GM12801 (cell line): ENCODE results near the gene PTPRK.

ENCODE experiments used
- TF ChIP-seq, protein P1 (sequence below): IDR thresholded peaks from one replicate; pipeline ENCODE4 v1.5.1; 2011; ENCODE audit warnings: control low read depth; ENCODE audit not compliant: insufficient read length; ENCODE audit errors: extremely low read depth

The PTPRK gene

DNA sequence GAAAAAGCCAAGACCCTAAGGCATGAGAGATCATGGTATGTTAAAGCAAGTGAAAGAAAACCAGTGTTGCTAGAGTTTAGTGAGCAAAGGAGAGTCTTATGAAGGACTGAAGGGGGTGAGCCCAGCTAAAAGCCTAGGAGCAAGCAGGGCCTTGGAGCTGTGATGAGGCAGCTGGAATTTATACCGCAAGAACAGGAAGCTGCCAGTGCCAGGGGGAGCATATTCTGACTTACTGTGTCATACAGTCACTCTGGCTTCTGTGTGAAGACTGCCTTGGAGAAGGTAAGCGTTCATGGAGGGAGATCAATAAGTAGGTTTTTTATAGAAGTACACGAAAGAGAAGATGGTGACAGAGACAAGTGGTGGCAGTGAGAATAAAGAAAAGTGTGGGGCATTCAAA is 310.6 kb downstream of the PTPRK start:
- TF ChIP-seq, protein P1, sequence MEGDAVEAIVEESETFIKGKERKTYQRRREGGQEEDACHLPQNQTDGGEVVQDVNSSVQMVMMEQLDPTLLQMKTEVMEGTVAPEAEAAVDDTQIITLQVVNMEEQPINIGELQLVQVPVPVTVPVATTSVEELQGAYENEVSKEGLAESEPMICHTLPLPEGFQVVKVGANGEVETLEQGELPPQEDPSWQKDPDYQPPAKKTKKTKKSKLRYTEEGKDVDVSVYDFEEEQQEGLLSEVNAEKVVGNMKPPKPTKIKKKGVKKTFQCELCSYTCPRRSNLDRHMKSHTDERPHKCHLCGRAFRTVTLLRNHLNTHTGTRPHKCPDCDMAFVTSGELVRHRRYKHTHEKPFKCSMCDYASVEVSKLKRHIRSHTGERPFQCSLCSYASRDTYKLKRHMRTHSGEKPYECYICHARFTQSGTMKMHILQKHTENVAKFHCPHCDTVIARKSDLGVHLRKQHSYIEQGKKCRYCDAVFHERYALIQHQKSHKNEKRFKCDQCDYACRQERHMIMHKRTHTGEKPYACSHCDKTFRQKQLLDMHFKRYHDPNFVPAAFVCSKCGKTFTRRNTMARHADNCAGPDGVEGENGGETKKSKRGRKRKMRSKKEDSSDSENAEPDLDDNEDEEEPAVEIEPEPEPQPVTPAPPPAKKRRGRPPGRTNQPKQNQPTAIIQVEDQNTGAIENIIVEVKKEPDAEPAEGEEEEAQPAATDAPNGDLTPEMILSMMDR: no peak

DNA sequence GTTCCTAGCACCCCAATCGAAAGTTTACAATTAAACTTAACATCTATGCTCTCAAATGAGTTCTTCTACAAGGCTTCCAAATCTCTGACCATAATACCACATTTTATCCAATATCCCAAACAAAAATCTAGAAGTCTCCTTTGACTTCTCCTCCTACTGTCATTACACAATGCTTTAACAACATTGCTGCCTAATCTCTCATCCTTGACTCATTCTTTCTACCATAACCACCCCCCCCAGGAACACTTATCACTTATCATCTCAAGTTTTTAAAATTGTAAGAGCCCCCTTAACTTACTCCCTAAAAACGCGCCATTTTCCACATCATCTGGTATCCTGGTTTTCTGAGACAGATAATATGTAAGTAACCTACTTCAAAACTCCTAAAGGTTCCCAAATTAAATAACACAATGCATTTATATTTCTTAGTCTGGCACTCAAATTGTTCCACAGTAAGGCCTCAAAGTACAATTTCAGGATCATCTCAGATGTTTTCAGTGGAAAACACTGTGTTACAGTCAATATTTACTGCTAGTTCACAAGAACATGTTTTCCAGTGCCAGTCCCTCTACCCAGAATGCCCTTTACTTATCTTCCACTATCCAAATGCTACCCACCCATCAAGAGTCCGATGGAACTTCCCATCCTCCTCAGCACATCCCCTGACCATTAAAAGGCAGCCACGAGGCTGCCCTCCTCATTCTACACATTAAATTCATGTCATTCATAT is 311.4 kb downstream of the PTPRK start:
- TF ChIP-seq, protein P1: no peak

- TF ChIP-seq, protein P1: no peak
Measured at GRCh38 chr6:128208078-128208477, 312.3 kb downstream of the PTPRK start.

DNA sequence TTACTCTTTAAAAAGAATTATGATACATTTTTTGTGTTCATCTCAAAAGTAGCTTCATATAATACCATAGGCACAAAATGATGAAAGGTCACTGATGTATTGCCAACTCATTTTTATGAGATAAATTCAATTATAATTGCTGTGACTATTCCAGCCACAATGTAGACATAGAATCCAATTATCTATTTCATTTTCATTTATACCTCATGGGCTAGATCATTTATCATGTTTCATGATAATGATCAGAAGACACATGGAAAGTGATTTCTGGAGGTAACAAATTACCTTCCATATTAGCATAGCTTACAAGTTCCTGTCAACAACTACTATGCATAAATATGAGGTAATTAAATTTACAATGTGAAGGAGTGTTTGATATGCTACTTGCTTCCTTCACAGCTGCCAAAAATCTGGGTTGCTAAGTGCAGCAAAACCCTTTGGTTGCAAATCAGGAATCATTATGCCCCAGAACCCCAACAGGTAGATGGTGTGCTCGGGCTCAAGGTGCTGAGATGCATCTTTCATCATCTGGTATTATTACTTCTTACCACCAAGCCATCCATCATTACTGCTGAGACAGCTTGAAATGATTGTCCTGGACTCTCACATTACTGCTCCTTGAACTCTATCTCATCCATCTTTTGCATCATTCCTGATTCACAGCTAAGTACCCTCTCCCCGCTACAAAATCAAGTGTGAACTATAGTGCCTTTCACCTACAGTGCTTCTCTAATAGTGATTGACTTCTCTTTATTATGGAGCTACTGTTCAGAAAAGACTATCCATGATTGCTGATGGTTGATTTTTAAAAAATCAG is 313.6 kb downstream of the PTPRK start:
- TF ChIP-seq, protein P1: no peak

- TF ChIP-seq, protein P1: no peak
Measured at GRCh38 chr6:128204616-128205015, 315.8 kb downstream of the PTPRK start.

DNA sequence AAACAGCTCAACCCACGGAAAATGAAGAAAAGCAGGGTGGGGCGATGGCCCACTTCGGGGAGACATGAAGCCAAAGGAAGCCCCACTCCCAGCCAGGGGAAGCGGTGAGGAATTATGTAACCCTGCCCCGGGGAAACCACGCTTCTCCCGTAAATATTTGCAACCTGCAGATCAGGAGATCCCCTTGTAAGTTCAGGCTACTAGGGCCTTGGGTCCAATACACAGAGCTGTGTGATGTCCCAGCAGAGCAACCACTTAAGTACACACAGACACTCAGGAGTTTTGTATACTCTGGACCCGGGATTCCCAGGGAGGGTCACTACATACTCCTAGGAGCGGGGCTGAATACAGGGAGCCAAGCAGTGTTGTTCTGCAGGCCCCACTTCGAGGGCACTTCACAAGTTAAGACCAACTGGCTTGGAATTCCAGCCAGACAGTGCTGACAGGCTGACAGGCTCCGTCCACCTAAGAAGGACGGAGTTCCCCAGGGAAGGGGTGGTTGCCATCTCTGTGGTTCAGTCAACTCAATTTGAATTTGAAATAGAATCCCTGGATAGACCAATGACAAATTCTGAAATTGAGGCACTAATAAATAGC is 318.1 kb downstream of the PTPRK start:
- TF ChIP-seq, protein P1: no peak

DNA sequence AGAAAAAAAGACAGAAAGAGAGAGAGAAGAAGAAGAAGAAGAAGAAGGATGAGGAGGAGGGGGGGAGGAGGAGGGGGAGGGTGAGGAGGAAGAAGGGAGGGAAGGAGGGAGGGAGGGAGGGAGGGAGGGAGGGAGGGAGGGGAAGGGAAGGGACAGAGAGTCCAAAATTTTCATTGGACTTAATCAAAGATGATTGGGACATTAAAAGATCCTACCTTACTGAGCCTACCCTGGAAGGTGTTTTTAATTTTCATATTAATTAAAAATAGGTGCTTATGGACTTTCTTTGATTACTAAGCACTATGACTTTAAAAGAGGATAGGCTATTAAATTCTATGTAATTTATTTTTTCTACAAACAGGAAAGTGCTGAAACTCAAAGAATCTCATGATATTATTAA is 319.6 kb downstream of the PTPRK start:
- TF ChIP-seq, protein P1: no peak
